Stomach (tissue), 4 donors: ENCODE results near the gene ZIC4.

ENCODE experiments used
- EP300 ChIP-seq: sonication (generic); formaldehyde crosslinking; IDR thresholded peaks from one replicate; pipeline ENCODE4 v1.6.1; 2017; ENCODE audit warnings: antibody characterized with exemption
- POLR2A ChIP-seq, 4 donors: fragments of 450-650 bp; IDR thresholded peaks; one replicate each; pipeline ENCODE4 v1.6.1; 2016; ENCODE audit warnings: antibody characterized with exemption in 4 of 4, control low read depth in 2 of 4, mild to moderate bottlenecking in 1 of 4, moderate library complexity in 1 of 4
- POLR2AphosphoS5 ChIP-seq, 3 donors: sonication (generic); formaldehyde crosslinking; IDR thresholded peaks; one replicate each; pipeline ENCODE4 v1.6.1; 2016; ENCODE audit warnings: antibody characterized with exemption in 3 of 3
- TF ChIP-seq, protein P1 (sequence below), 7 experiments: fragments of 450-650 bp in 4 of 7; fragments of 200-600 bp in 3 of 7; sonication (generic) in 3 of 7; IDR thresholded peaks; one replicate each; pipeline ENCODE4 v1.5.1; 2016 to 2019; ENCODE audit warnings: antibody characterized with exemption in 7 of 7, control low read depth in 2 of 7, mild to moderate bottlenecking in 1 of 7

DNA sequence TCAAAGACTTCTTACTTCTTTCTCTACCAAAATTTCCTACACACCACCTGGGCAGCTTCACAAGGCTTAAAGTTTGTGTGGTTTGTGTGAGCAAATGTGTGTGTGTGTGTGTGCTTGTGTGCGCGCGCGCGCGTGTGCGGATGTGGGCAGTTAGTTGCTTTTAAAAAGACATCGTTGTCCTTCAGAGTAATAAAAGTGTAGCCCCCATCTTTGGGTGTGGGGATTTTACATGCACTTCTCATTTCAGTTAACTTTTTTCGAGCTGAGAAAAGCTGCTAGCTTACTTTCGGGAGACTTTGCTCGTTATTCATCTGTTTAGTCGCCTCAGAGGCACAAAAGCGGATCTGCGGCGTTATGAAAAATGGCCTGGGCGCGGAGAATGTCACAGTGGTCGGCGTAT, 36.0 kb downstream of the ZIC4 start:
- TF ChIP-seq, protein P1, sequence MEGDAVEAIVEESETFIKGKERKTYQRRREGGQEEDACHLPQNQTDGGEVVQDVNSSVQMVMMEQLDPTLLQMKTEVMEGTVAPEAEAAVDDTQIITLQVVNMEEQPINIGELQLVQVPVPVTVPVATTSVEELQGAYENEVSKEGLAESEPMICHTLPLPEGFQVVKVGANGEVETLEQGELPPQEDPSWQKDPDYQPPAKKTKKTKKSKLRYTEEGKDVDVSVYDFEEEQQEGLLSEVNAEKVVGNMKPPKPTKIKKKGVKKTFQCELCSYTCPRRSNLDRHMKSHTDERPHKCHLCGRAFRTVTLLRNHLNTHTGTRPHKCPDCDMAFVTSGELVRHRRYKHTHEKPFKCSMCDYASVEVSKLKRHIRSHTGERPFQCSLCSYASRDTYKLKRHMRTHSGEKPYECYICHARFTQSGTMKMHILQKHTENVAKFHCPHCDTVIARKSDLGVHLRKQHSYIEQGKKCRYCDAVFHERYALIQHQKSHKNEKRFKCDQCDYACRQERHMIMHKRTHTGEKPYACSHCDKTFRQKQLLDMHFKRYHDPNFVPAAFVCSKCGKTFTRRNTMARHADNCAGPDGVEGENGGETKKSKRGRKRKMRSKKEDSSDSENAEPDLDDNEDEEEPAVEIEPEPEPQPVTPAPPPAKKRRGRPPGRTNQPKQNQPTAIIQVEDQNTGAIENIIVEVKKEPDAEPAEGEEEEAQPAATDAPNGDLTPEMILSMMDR (IDR thresholded peaks at IDR 0.05), result no peak
- TF ChIP-seq POLR2AphosphoS5 (IDR thresholded peaks at IDR 0.05), result no peak
- TF ChIP-seq POLR2A (IDR thresholded peaks at IDR 0.05), result no peak
- TF ChIP-seq EP300, result no peak
